ENCODE measurements around the gene FAR2. TPM values are rescaled to one million over a fixed set of nuclear protein-coding genes. Genes with fewer than 3 reads are reported as not detected.
"Not testable (repeated sequence)": the region's sequence is repeated elsewhere in the genome, so short reads cannot be mapped to it uniquely, and the experiment has no call there.

The FAR2 gene
- polyA plus RNA-seq, 3 donors = 14.8 to 38.0 (median 35.8) TPM

- no peak overlapping the region for H2AFZ ChIP-seq (ENCODE audit: insufficient read depth, low read depth, low read length, poor library complexity, severe bottlenecking)
- WGBS (ENCODE audit: insufficient coverage) = 98% methylated on average over 18 of the region's 21 CpGs
- peaks cover 0 to 5% of the 10 kb centered on the region in 2 donors for H3K36me3 ChIP-seq (replicated peaks in 1 of 2; ENCODE audit: control insufficient read depth in 1 of 2, insufficient read depth in 2 of 2, low read length in 2 of 2)
- no peaks in the 10 kb centered on the region for H4K20me1 ChIP-seq (ENCODE audit: insufficient read depth, low read length)
- peaks cover 11 to 14% of the 10 kb centered on the region in 2 donors for H3K4me1 ChIP-seq (ENCODE audit: control insufficient read depth in 1 of 2, insufficient read depth in 2 of 2, low read length in 2 of 2)
- Mint-ChIP-seq H3K4me1 (peaks cover 16% of the 10 kb centered on the region), H3K36me3 (peaks cover 17 to 34% of the 10 kb centered on the region in 2 donors), H3K27me3 (ENCODE audit: low read depth in 3 of 3) (no peaks in the 10 kb centered on the region), H3K4me3 (no peak overlapping the region), H3K27ac (peak overlapping the region in 3 of 7 donors; percentile 60 to 80 (median 77)), H3K9me3 (peaks cover 7 to 15% (median 11%) of the 10 kb centered on the region in 7 donors)
- no peak overlapping the region for H3K4me3 ChIP-seq (replicated peaks in 1 of 3; ENCODE audit: low read depth in 2 of 3, low read length in 3 of 3)
- H3K9me3 ChIP-seq (replicated peaks in 1 of 2; ENCODE audit: control insufficient read depth in 1 of 2, insufficient read depth in 1 of 2, low read length in 2 of 2) = peaks cover 4 to 6% of the 10 kb centered on the region in 2 donors
- intact Hi-C loops (cut with micrococcal nuclease) = no loop called here
- H3K79me2 ChIP-seq (ENCODE audit: insufficient read depth, low read length) = no peaks in the 10 kb centered on the region
- no peak for DNase-seq
- H3K27ac ChIP-seq (ENCODE audit: low read depth in 1 of 2, low read length in 2 of 2) = peak overlapping the region in 1 of 2 donors; percentile 36
- no peak overlapping the region for H3K9ac ChIP-seq (ENCODE audit: insufficient read depth, low read length, poor library complexity, severe bottlenecking)
- H3K4me2 ChIP-seq (replicated peaks; ENCODE audit: extremely low read depth, low read length, poor library complexity, severe bottlenecking) = no peak overlapping the region
- no peak for TF ChIP-seq CTCF (IDR thresholded peaks at IDR 0.05)
- no peaks in the 10 kb centered on the region for H3K27me3 ChIP-seq (ENCODE audit: control insufficient read depth in 2 of 2, insufficient read depth in 2 of 2, low read length in 2 of 2)
These were observed 107.5 kb downstream of the FAR2 start for GRCh38 chr12:29256598-29256997.

- Mint-ChIP-seq H3K9me3 (peaks cover 8 to 18% (median 15%) of the 10 kb centered on the region in 7 donors), H3K36me3 (peaks cover 17 to 29% of the 10 kb centered on the region in 2 donors), H3K4me1 (peaks cover 16% of the 10 kb centered on the region), H3K27ac (peak overlapping the region in 3 of 7 donors; percentile 38 to 71 (median 53))
- WGBS (ENCODE audit: insufficient coverage) = 91% methylated on average over 4 of the region's 12 CpGs
- H2AFZ ChIP-seq (ENCODE audit: insufficient read depth, low read depth, low read length, poor library complexity, severe bottlenecking); H3K4me3 ChIP-seq (replicated peaks in 1 of 3; ENCODE audit: low read depth in 2 of 3, low read length in 3 of 3); H3K27me3 ChIP-seq (ENCODE audit: control insufficient read depth in 2 of 2, insufficient read depth in 2 of 2, low read length in 2 of 2); DNase-seq; H3K79me2 ChIP-seq (ENCODE audit: insufficient read depth, low read length); intact Hi-C loops (cut with micrococcal nuclease); H3K4me3 Mint-ChIP-seq; H4K20me1 ChIP-seq (ENCODE audit: insufficient read depth, low read length); H3K27me3 Mint-ChIP-seq (ENCODE audit: low read depth in 3 of 3); H3K9ac ChIP-seq (ENCODE audit: insufficient read depth, low read length, poor library complexity, severe bottlenecking); H3K4me2 ChIP-seq (replicated peaks; ENCODE audit: extremely low read depth, low read length, poor library complexity, severe bottlenecking); H3K36me3 ChIP-seq (replicated peaks in 1 of 2; ENCODE audit: control insufficient read depth in 1 of 2, insufficient read depth in 2 of 2, low read length in 2 of 2); H3K27ac ChIP-seq (ENCODE audit: low read depth in 1 of 2, low read length in 2 of 2): not testable (repeated sequence)
- H3K4me1 ChIP-seq (ENCODE audit: control insufficient read depth in 1 of 2, insufficient read depth in 2 of 2, low read length in 2 of 2) = peaks cover 11 to 14% of the 10 kb centered on the region in 2 donors
- peaks cover 4 to 10% of the 10 kb centered on the region in 2 donors for H3K9me3 ChIP-seq (replicated peaks in 1 of 2; ENCODE audit: control insufficient read depth in 1 of 2, insufficient read depth in 1 of 2, low read length in 2 of 2)
These were observed 108.6 kb downstream of the FAR2 start for GRCh38 chr12:29257687-29258086.

All from CD14-positive monocyte (primary cell).